SK-N-SH (cell line): ENCODE results near the gene NOD1. TPM values are rescaled to one million over a fixed set of nuclear protein-coding genes. Genes with fewer than 3 reads are reported as not detected.
A peak's percentile ranks its signal among the peaks of the same experiment; 100 is the strongest.

ENCODE experiments used
- CTCF ChIA-PET: fragments of 300-600, 350-600 bp; formaldehyde crosslinking; extraction: SDS; loops from one replicate; lab custom pipeline; 2021; lab: Yijun Ruan, JAX
- POLR2A ChIA-PET: fragments of 350-600 bp; sonication (Branson Sonifier 250); formaldehyde crosslinking; extraction: SDS; loops from one replicate; lab custom pipeline; 2020; ENCODE audit warnings: antibody characterized with exemption, inconsistent platforms; lab: Yijun Ruan, JAX
- DNase-seq: peaks from one replicate; pipeline ENCODE4 v3.0.0; 2012
- H2AFZ ChIP-seq: fragments of 200-600 bp; sonication (generic); 2 replicates; pipeline ENCODE4 v1.8.1; 2016; ENCODE audit warnings: antibody characterized with exemption, mild to moderate bottlenecking, low read depth
- H3F3A ChIP-seq: fragments of 200-600 bp; sonication (generic); replicated peaks from 2 replicates; pipeline ENCODE3; 2016; ENCODE audit warnings: antibody characterized with exemption, mild to moderate bottlenecking; ENCODE audit not compliant: insufficient read depth
- H3K27ac ChIP-seq, 2 experiments: fragments of 200-500 bp in 1 of 2; fragments of 200-600 bp in 1 of 2; sonication (Bioruptor generic) in 1 of 2; sonication (generic), shearing (Covaris generic) in 1 of 2; 2 replicates each; pipeline versions ENCODE4 v1.5.1 to v1.6.1; 2014 to 2016; ENCODE audit warnings: low read depth in 2 of 2, inconsistent platforms in 1 of 2, low read length in 1 of 2, mild to moderate bottlenecking in 1 of 2, mixed read lengths in 1 of 2
- H3K27me3 ChIP-seq: fragments of 200-600 bp; sonication (generic), shearing (Covaris generic); 2 replicates; pipeline ENCODE4 v1.6.1; 2016; ENCODE audit warnings: mixed run types; ENCODE audit not compliant: insufficient read depth
- H3K36me3 ChIP-seq, 2 experiments: fragments of 200-500 bp in 1 of 2; fragments of 200-600 bp in 1 of 2; sonication (Bioruptor generic) in 1 of 2; sonication (generic) in 1 of 2; replicated peaks in 1 of 2; 2 replicates each; pipeline versions ENCODE3 to v1.5.1; 2014 to 2016; ENCODE audit warnings: low read length in 1 of 2, mild to moderate bottlenecking in 1 of 2; ENCODE audit not compliant: insufficient read depth in 2 of 2, control insufficient read depth in 1 of 2
- H3K4me1 ChIP-seq, 2 experiments: fragments of 200-500 bp in 1 of 2; fragments of 200-600 bp in 1 of 2; sonication (Bioruptor generic) in 1 of 2; sonication (generic), shearing (Covaris generic) in 1 of 2; 2 replicates each; pipeline versions ENCODE4 v1.5.1 to v1.6.1; 2014 to 2016; ENCODE audit warnings: low read depth in 1 of 2, low read length in 1 of 2, mixed run types in 1 of 2; ENCODE audit not compliant: insufficient read depth in 2 of 2, control insufficient read depth in 1 of 2
- H3K4me2 ChIP-seq: fragments of 200-600 bp; sonication (generic), shearing (Covaris generic); 2 replicates; pipeline ENCODE4 v1.6.1; 2017; ENCODE audit warnings: mixed run types
- H3K4me3 ChIP-seq, 2 experiments: fragments of 200-500 bp in 1 of 2; fragments of 200-600 bp in 1 of 2; sonication (Bioruptor generic) in 1 of 2; sonication (generic), shearing (Covaris generic) in 1 of 2; 2 replicates each; pipeline versions ENCODE4 v1.5.1 to v1.8.1; 2014 to 2016; ENCODE audit warnings: low read depth in 2 of 2, inconsistent platforms in 1 of 2, low read length in 1 of 2, mild to moderate bottlenecking in 1 of 2, mixed read lengths in 1 of 2, moderate library complexity in 1 of 2
- H3K79me2 ChIP-seq: fragments of 200-600 bp; sonication (generic); 2 replicates; pipeline ENCODE4 v1.8.1; 2017; ENCODE audit warnings: mild to moderate bottlenecking; ENCODE audit not compliant: insufficient read depth
- H3K9ac ChIP-seq: fragments of 200-600 bp; sonication (generic); 2 replicates; pipeline ENCODE4 v1.6.1; 2017; ENCODE audit warnings: mixed run types
- H3K9me2 ChIP-seq: fragments of 200-600 bp; sonication (generic); 2 replicates; pipeline ENCODE4 v1.6.1; 2017; ENCODE audit warnings: mixed run types
- H3K9me3 ChIP-seq: fragments of 200-600 bp; sonication (generic); 2 replicates; pipeline ENCODE4 v1.6.1; 2017; ENCODE audit warnings: mixed run types, mild to moderate bottlenecking, moderate library complexity
- H4K20me1 ChIP-seq: fragments of 200-600 bp; sonication (generic); 2 replicates; pipeline ENCODE4 v1.6.1; 2017; ENCODE audit warnings: mild to moderate bottlenecking, mixed run types; ENCODE audit not compliant: insufficient read depth
- CHD2 ChIP-seq: fragments of 150-350 bp; IDR thresholded peaks from 2 replicates; pipeline ENCODE4 v1.6.1; 2018; ENCODE audit warnings: low read length; ENCODE audit not compliant: partially characterized antibody
- ELF1 ChIP-seq: IDR thresholded peaks from 2 replicates; pipeline ENCODE4 v1.4.0; 2012
- EP300 ChIP-seq, 2 experiments: IDR thresholded peaks; 2 replicates each; pipeline versions ENCODE4 v1.4.0 to v1.6.1; 2012; ENCODE audit warnings: borderline replicate concordance in 1 of 2, low read depth in 1 of 2, low read length in 1 of 2
- FOSL2 ChIP-seq: IDR thresholded peaks from 2 replicates; pipeline ENCODE4 v1.4.0; 2012; ENCODE audit warnings: low read depth, mild to moderate bottlenecking, moderate library complexity, borderline replicate concordance
- GATA2 ChIP-seq: sonication (generic); formaldehyde crosslinking; IDR thresholded peaks from 2 replicates; pipeline ENCODE4 v1.5.0; 2020; ENCODE audit warnings: mild to moderate bottlenecking, missing genetic modification reagents
- IRF3 ChIP-seq: fragments of 150-350 bp; IDR thresholded peaks from 2 replicates; pipeline ENCODE4 v1.6.1; 2016; ENCODE audit warnings: mild to moderate bottlenecking, low read depth, low read length
- JUND ChIP-seq: IDR thresholded peaks from 2 replicates; pipeline ENCODE4 v1.4.0; 2012
- MXI1 ChIP-seq: IDR thresholded peaks from 2 replicates; pipeline ENCODE4 v1.6.1; 2012; ENCODE audit warnings: mild to moderate bottlenecking, low read depth, low read length, improper control_type of control experiment
- NFIC ChIP-seq: IDR thresholded peaks from 2 replicates; pipeline ENCODE4 v1.4.0; 2012; ENCODE audit warnings: borderline replicate concordance
- RAD21 ChIP-seq: IDR thresholded peaks from 2 replicates; pipeline ENCODE4 v1.6.1; 2012; ENCODE audit warnings: mild to moderate bottlenecking, low read length
- RCOR1 ChIP-seq: fragments of 150-350 bp; IDR thresholded peaks from 2 replicates; pipeline ENCODE4 v1.6.1; 2017; ENCODE audit warnings: antibody characterized with exemption, low read length
- RFX5 ChIP-seq: IDR thresholded peaks from 2 replicates; pipeline ENCODE4 v1.6.1; 2012; ENCODE audit warnings: mild to moderate bottlenecking, improper control_type of control experiment, low read length
- RXRA ChIP-seq: IDR thresholded peaks from 2 replicates; pipeline ENCODE4 v1.4.0; 2012; ENCODE audit warnings: low read depth, mild to moderate bottlenecking, borderline replicate concordance
- SIN3A ChIP-seq: IDR thresholded peaks from 2 replicates; pipeline ENCODE4 v1.6.1; 2012; ENCODE audit warnings: low read depth, mild to moderate bottlenecking, low read length, moderate library complexity, borderline replicate concordance
- TAF1 ChIP-seq: IDR thresholded peaks from 2 replicates; pipeline ENCODE4 v1.6.1; 2012; ENCODE audit warnings: low read depth, mild to moderate bottlenecking, low read length, moderate library complexity, borderline replicate concordance
- TCF12 ChIP-seq: IDR thresholded peaks from 2 replicates; pipeline ENCODE4 v1.4.0; 2012
- WGBS: methylation state at CpG from one replicate; pipeline ENCODE4 v1.1.6; 2017; ENCODE audit warnings: low lambda C conversion rate; 5-methylcytosine and 5-hydroxymethylcytosine counted together
- polyA plus RNA-seq, 3 experiments: library from polyadenylated mRNA; depleted of rRNA; stranded (reverse); fragments of >200 nt; gene quantifications; 2 replicates each; pipeline ENCODE4 v1.2.3, GENCODE V29; 2012
- TF ChIP-seq, protein P1 (sequence below): IDR thresholded peaks from 2 replicates; pipeline ENCODE4 v1.4.0; 2012; ENCODE audit warnings: low read depth, borderline replicate concordance
- TF ChIP-seq, protein P2 (sequence below): IDR thresholded peaks from 2 replicates; pipeline ENCODE4; 2012
- TF ChIP-seq, protein P3 (sequence below): IDR thresholded peaks from 2 replicates; pipeline ENCODE4 v1.4.0; 2012; ENCODE audit warnings: low read depth
- TF ChIP-seq, protein P4 (sequence below): IDR thresholded peaks from 2 replicates; pipeline ENCODE4 v1.6.1; 2012; ENCODE audit warnings: mild to moderate bottlenecking, low read depth, low read length, moderate library complexity

The NOD1 gene
- polyA plus RNA-seq, 1 of the 3 experiments (the other 2 are of a cell fraction) = 5.5 TPM

GRCh38 chr7:30471205-30471604 is 7.4 kb downstream of the NOD1 start:
- Histone ChIP-seq H3K9me3 (no peaks in the 10 kb centered on the region), H4K20me1 (no peaks in the 10 kb centered on the region), H3K36me3 (peaks cover 0 to 8% of the 10 kb centered on the region in 2 experiments), H3K9me2 (no peaks in the 10 kb centered on the region), H3K79me2 (peaks cover 27% of the 10 kb centered on the region), H3K27me3 (no peaks in the 10 kb centered on the region), H3K4me3 (no peak overlapping the region), H3F3A (no peaks in the 10 kb centered on the region), H3K27ac (peak overlapping the region; percentile 81 to 98), H3K9ac (no peak overlapping the region), H2AFZ (no peak overlapping the region), H3K4me2 (peak overlapping the region; percentile 39), H3K4me1 (peaks cover 14 to 71% of the 10 kb centered on the region in 2 experiments)
- POLR2A ChIA-PET = interaction anchor here (0.6 to 2.1 kb wide), 2 partner anchors 11 to 187 kb away, joined by 3 to 8 read pairs; no protein-coding TSS in a partner anchor
- CTCF ChIA-PET = interaction anchor here (1.1 to 3.5 kb wide), 4 partner anchors 22 to 467 kb away, joined by 3 to 17 read pairs (median 4); no protein-coding TSS in a partner anchor
- WGBS = 60% methylated on average over 1 of the region's 2 CpGs
- TF ChIP-seq RAD21 (no peak), MXI1 (peak; percentile 7; the same call in 1 of the 2 replicates), TCF12 (no peak)
- no peak for DNase-seq

DNA sequence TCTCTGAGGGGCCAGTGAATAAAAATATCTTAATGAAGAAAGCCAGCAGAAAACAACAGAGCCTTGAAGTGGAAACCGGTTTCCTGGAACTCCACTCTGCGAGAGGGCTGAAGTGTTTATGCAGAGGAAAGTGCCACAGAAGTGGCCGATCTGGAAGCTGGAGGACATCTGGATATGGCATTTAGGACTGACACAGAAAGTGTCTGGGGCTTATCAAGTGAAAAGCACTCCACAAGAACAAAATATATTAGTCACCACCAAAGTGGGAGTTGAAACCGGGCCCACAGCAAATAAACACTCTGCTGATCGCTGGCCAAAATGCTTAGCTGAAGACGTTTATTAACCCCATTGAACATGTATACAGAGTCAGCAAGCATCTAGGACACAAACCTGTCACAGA is 7.8 kb downstream of the NOD1 start:
- peak overlapping the region; percentile 81 to 98 for H3K27ac ChIP-seq
- no peak for DNase-seq
- H3K4me3 ChIP-seq = no peak overlapping the region
- no peaks in the 10 kb centered on the region for H4K20me1 ChIP-seq
- no peaks in the 10 kb centered on the region for H3F3A ChIP-seq
- H2AFZ ChIP-seq = peak overlapping the region; percentile 14; the same call in 1 of the 2 replicates
- CTCF ChIA-PET = interaction anchor here (1.1 to 3.5 kb wide), 5 partner anchors 21 to 468 kb away, joined by 3 to 17 read pairs (median 5); no protein-coding TSS in a partner anchor
- peaks cover 27% of the 10 kb centered on the region for H3K79me2 ChIP-seq
- H3K9ac ChIP-seq = no peak overlapping the region; the same call in 1 of the 2 replicates
- no peaks in the 10 kb centered on the region for H3K27me3 ChIP-seq
- WGBS = 17% methylated on average over 6 of the region's 6 CpGs
- peaks cover 0 to 8% of the 10 kb centered on the region in 2 experiments for H3K36me3 ChIP-seq
- peaks cover 14 to 75% of the 10 kb centered on the region in 2 experiments for H3K4me1 ChIP-seq
- H3K9me3 ChIP-seq = no peaks in the 10 kb centered on the region
- H3K9me2 ChIP-seq = no peaks in the 10 kb centered on the region
- H3K4me2 ChIP-seq = peak overlapping the region; percentile 39
- POLR2A ChIA-PET = interaction anchor here (2.1 kb wide), 1 partner anchor 11 kb away, joined by 8 read pairs; no protein-coding TSS in a partner anchor
- TF ChIP-seq EP300 (IDR thresholded peaks at IDR 0.05; ENCODE audit: borderline replicate concordance in 1 of 2, low read depth in 1 of 2, low read length in 1 of 2) (peak; percentile 19 to 28; a peak in 2 of 4 replicates), RXRA (no peak), ELF1 (no peak), SIN3A (peak; percentile 46; the same call in 1 of the 2 replicates), MXI1 (0 out of 2 replicates have a peak, but pooled peaks have one; percentile 14), CHD2 (peak; percentile 51), GATA2 (no peak), NFIC (peak; percentile 29; the same call in 1 of the 2 replicates), FOSL2 (0 out of 2 replicates have a peak, but pooled peaks have one; percentile 15), TCF12 (peak; percentile 85), IRF3 (no peak), JUND (0 out of 2 replicates have a peak, but pooled peaks have one; percentile 18), RCOR1 (peak; percentile 50; the same call in 1 of the 2 replicates), RFX5 (no peak), TAF1 (no peak)
- TF ChIP-seq, protein P1, sequence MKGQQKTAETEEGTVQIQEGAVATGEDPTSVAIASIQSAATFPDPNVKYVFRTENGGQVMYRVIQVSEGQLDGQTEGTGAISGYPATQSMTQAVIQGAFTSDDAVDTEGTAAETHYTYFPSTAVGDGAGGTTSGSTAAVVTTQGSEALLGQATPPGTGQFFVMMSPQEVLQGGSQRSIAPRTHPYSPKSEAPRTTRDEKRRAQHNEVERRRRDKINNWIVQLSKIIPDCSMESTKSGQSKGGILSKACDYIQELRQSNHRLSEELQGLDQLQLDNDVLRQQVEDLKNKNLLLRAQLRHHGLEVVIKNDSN = no peak
- TF ChIP-seq, protein P2, sequence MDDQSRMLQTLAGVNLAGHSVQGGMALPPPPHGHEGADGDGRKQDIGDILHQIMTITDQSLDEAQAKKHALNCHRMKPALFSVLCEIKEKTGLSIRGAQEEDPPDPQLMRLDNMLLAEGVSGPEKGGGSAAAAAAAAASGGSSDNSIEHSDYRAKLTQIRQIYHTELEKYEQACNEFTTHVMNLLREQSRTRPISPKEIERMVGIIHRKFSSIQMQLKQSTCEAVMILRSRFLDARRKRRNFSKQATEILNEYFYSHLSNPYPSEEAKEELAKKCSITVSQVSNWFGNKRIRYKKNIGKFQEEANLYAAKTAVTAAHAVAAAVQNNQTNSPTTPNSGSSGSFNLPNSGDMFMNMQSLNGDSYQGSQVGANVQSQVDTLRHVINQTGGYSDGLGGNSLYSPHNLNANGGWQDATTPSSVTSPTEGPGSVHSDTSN = peak; percentile 50
- TF ChIP-seq, protein P3, sequence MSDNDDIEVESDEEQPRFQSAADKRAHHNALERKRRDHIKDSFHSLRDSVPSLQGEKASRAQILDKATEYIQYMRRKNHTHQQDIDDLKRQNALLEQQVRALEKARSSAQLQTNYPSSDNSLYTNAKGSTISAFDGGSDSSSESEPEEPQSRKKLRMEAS = peak; percentile 42; the same call in 1 of the 2 replicates
- TF ChIP-seq, protein P4, sequence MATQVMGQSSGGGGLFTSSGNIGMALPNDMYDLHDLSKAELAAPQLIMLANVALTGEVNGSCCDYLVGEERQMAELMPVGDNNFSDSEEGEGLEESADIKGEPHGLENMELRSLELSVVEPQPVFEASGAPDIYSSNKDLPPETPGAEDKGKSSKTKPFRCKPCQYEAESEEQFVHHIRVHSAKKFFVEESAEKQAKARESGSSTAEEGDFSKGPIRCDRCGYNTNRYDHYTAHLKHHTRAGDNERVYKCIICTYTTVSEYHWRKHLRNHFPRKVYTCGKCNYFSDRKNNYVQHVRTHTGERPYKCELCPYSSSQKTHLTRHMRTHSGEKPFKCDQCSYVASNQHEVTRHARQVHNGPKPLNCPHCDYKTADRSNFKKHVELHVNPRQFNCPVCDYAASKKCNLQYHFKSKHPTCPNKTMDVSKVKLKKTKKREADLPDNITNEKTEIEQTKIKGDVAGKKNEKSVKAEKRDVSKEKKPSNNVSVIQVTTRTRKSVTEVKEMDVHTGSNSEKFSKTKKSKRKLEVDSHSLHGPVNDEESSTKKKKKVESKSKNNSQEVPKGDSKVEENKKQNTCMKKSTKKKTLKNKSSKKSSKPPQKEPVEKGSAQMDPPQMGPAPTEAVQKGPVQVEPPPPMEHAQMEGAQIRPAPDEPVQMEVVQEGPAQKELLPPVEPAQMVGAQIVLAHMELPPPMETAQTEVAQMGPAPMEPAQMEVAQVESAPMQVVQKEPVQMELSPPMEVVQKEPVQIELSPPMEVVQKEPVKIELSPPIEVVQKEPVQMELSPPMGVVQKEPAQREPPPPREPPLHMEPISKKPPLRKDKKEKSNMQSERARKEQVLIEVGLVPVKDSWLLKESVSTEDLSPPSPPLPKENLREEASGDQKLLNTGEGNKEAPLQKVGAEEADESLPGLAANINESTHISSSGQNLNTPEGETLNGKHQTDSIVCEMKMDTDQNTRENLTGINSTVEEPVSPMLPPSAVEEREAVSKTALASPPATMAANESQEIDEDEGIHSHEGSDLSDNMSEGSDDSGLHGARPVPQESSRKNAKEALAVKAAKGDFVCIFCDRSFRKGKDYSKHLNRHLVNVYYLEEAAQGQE = no peak
